Measurements from ENCODE around the gene CENPN. TPM values are rescaled to one million over a fixed set of nuclear protein-coding genes. Genes with fewer than 3 reads are reported as not detected.

The CENPN gene
- total and polyA plus RNA-seq, 12 donors: 2.1 to 18.9 (median 7.1) TPM

DNA sequence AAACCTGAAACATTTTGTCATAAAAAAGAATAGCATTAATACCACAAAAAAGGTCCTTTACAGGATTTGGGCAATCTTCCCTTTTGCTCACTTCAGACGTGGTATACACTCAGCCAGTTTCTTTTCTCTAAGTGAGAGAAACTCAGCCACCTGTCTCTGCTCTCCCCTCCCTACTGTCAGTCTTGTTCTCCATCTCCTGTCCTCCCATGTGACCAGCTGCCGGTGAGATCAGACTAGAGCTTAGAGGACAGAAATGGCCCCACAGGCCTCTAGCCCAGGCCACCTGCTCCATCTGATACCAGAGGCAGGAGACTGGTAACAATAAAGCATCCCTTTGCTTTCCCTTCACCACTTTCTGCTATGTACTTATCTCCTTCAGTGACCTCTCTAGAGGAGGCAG is 35.2 kb upstream of the CENPN start:
- no peaks in the 10 kb centered on the region for H3K9me3 ChIP-seq (replicated peaks in 1 of 3)
- H3K4me3 ChIP-seq: no peak overlapping the region
- H3K4me1 ChIP-seq (replicated peaks in 1 of 2): no peaks in the 10 kb centered on the region
- H3K36me3 ChIP-seq (replicated peaks in 1 of 2): no peaks in the 10 kb centered on the region
- TF ChIP-seq CTCF (IDR thresholded peaks at IDR 0.05) (no peak), POLR2A (IDR thresholded peaks at IDR 0.05) (no peak)
- H3K27ac ChIP-seq: no peak overlapping the region
- WGBS, 4 donors: 69 to 81% (median 76%) methylated on average over 2 of the region's 2 CpGs
- no peak for DNase-seq
- H3K27me3 ChIP-seq: no peaks in the 10 kb centered on the region
- intact Hi-C loops (cut with DNase I): no loop called here

- Histone ChIP-seq H3K9me3 (replicated peaks in 1 of 3) (no peaks in the 10 kb centered on the region), H3K4me1 (replicated peaks in 1 of 2) (no peaks in the 10 kb centered on the region), H3K27ac (no peak overlapping the region), H3K27me3 (no peaks in the 10 kb centered on the region), H3K4me3 (no peak overlapping the region), H3K36me3 (replicated peaks in 1 of 2) (no peaks in the 10 kb centered on the region)
- WGBS, 4 donors: 78 to 89% (median 87%) methylated on average over 4 of the region's 4 CpGs
- DNase-seq: no peak
- no peak for TF ChIP-seq CTCF (IDR thresholded peaks at IDR 0.05)
- no peak for TF ChIP-seq POLR2A (IDR thresholded peaks at IDR 0.05)
- intact Hi-C loops (cut with DNase I): no loop called here
These were observed 34.4 kb upstream of the CENPN start for GRCh38 chr16:80972611-80973010.

GRCh38 chr16:80973991-80974390 is 33.0 kb upstream of the CENPN start:
- no peak overlapping the region for H3K27ac ChIP-seq
- peaks cover 0 to 1% of the 10 kb centered on the region in 2 donors for H3K36me3 ChIP-seq (replicated peaks in 1 of 2)
- intact Hi-C loops (cut with DNase I): no loop called here
- TF ChIP-seq POLR2A (IDR thresholded peaks at IDR 0.05): no peak
- no peak for TF ChIP-seq CTCF (IDR thresholded peaks at IDR 0.05)
- no peaks in the 10 kb centered on the region for H3K9me3 ChIP-seq (replicated peaks in 1 of 3)
- no peak for DNase-seq
- H3K4me1 ChIP-seq (replicated peaks in 1 of 2): no peaks in the 10 kb centered on the region
- no peaks in the 10 kb centered on the region for H3K27me3 ChIP-seq
- H3K4me3 ChIP-seq: no peak overlapping the region
- 73 to 94% (median 83%) methylated on average over 3 to 4 of the region's 4 CpGs for WGBS, 4 donors

GRCh38 chr16:80974649-80975376 is 32.2 kb upstream of the CENPN start:
- Histone ChIP-seq H3K36me3 (replicated peaks in 1 of 2) (peaks cover 0 to 4% of the 10 kb centered on the region in 2 donors), H3K9me3 (replicated peaks in 1 of 3) (no peaks in the 10 kb centered on the region), H3K4me1 (replicated peaks in 1 of 2) (no peaks in the 10 kb centered on the region), H3K27me3 (no peaks in the 10 kb centered on the region), H3K4me3 (no peak overlapping the region), H3K27ac (no peak overlapping the region)
- DNase-seq: no peak
- WGBS, 4 donors: 93 to 98% (median 97%) methylated on average over 6 of the region's 6 CpGs
- intact Hi-C loops (cut with DNase I): no loop called here
- TF ChIP-seq POLR2A (IDR thresholded peaks at IDR 0.05): no peak
- TF ChIP-seq CTCF (IDR thresholded peaks at IDR 0.05): peak in 2 of 6 experiments; percentile 9

All from adrenal gland (tissue), 12 donors.